Endothelial cell (in vitro differentiated cells): ENCODE data around the gene GOLGA6L2. TPM values are rescaled to one million over a fixed set of nuclear protein-coding genes. Genes with fewer than 3 reads are reported as not detected.
"Not testable (repeated sequence)": the region's sequence is repeated elsewhere in the genome, so short reads cannot be mapped to it uniquely, and the experiment has no call there.

Source experiments
- DNase-seq: peaks from one replicate; pipeline ENCODE4 v3.0.0; 2021; ENCODE audit warnings: low spot score
- H3K27ac Mint-ChIP-seq: one replicate; pipeline ENCODE4 v1.8.0; 2021; ENCODE audit warnings: mixed read lengths, inconsistent platforms; ENCODE audit not compliant: unreplicated experiment
- H3K27me3 Mint-ChIP-seq: one replicate; pipeline ENCODE4 v1.8.0; 2021; ENCODE audit warnings: mild to moderate bottlenecking, moderate library complexity, mixed read lengths, inconsistent platforms; ENCODE audit not compliant: unreplicated experiment
- H3K36me3 Mint-ChIP-seq: one replicate; pipeline ENCODE4 v1.8.0; 2021; ENCODE audit warnings: mild to moderate bottlenecking, low read depth, mixed read lengths, inconsistent platforms; ENCODE audit not compliant: unreplicated experiment
- H3K4me1 Mint-ChIP-seq: one replicate; pipeline ENCODE4 v1.8.0; 2021; ENCODE audit warnings: mild to moderate bottlenecking, mixed read lengths, inconsistent platforms; ENCODE audit not compliant: unreplicated experiment
- H3K4me3 Mint-ChIP-seq: one replicate; pipeline ENCODE4 v1.8.0; 2021; ENCODE audit warnings: mild to moderate bottlenecking, mixed read lengths, inconsistent platforms; ENCODE audit not compliant: unreplicated experiment
- H3K9me3 Mint-ChIP-seq: one replicate; pipeline ENCODE4 v1.8.0; 2021; ENCODE audit warnings: mixed read lengths, inconsistent platforms; ENCODE audit not compliant: unreplicated experiment
- total RNA-seq: library from RNA; stranded (reverse); fragmentation: NEBNext Ultra II Directional; extraction: Animal tissue kit (Norgen Biotek cat#: 25700); gene quantifications from one replicate; pipeline ENCODE4 v1.2.1, GENCODE V29; 2021; ENCODE audit not compliant: unreplicated experiment
- TF ChIP-seq, protein P1 (sequence below): fragments of 200-600 bp; sonication (generic); IDR thresholded peaks from one replicate; pipeline ENCODE4 v1.5.0; 2021; ENCODE audit warnings: antibody characterized with exemption; ENCODE audit not compliant: unreplicated experiment

GOLGA6L2 gene
- total RNA-seq, 1 donor from 2014 or later: not detected

DNA sequence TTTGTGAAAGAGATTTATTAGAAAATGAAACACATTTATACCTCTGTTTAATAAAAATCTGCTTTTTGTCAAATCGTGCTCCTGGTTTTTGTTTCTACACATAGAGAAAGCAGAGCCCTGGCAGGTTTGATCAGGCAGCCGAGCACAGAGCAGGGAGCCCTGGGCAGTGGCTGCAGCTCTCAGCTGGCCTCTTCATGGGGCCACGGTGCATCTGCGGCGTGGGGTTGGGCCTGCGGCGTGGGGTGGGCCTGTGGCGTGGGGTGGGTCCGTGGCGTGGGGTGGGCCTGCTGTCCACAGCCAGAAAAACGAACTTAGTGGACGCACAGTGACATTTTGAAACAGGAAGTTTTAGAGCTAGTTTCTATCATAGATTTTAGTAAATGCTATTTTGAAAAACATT, 10.6 kb downstream of the GOLGA6L2 start:
- Mint-ChIP-seq H3K4me1 (no peaks in the 10 kb centered on the region), H3K4me3 (no peak overlapping the region), H3K27ac (no peak overlapping the region), H3K36me3 (no peaks in the 10 kb centered on the region), H3K9me3 (no peaks in the 10 kb centered on the region), H3K27me3 (no peaks in the 10 kb centered on the region)
- no peak for DNase-seq
- TF ChIP-seq, protein P1, sequence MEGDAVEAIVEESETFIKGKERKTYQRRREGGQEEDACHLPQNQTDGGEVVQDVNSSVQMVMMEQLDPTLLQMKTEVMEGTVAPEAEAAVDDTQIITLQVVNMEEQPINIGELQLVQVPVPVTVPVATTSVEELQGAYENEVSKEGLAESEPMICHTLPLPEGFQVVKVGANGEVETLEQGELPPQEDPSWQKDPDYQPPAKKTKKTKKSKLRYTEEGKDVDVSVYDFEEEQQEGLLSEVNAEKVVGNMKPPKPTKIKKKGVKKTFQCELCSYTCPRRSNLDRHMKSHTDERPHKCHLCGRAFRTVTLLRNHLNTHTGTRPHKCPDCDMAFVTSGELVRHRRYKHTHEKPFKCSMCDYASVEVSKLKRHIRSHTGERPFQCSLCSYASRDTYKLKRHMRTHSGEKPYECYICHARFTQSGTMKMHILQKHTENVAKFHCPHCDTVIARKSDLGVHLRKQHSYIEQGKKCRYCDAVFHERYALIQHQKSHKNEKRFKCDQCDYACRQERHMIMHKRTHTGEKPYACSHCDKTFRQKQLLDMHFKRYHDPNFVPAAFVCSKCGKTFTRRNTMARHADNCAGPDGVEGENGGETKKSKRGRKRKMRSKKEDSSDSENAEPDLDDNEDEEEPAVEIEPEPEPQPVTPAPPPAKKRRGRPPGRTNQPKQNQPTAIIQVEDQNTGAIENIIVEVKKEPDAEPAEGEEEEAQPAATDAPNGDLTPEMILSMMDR: no peak

DNA sequence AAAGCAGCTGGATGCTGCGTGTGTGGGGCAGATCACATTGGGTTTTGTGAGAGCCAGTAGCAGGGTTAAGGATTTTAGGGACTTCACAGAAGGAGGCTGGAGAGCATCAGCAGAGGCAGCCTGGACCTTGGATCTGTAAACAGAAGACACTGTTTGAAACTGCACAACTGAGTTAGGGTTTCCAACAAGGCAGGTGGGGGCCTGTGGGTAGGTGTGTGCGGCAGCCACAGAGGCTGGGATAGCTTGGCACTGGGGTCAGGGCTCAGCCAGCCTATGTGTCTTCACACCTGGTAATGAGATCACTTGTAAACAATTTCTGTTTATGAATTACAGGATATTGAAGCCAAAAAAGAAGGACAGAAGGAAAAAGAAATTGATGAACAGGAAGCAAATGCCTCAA, 12.3 kb downstream of the GOLGA6L2 start:
- not testable (repeated sequence) for DNase-seq, H3K9me3 Mint-ChIP-seq, H3K27me3 Mint-ChIP-seq, H3K4me3 Mint-ChIP-seq, H3K27ac Mint-ChIP-seq, H3K4me1 Mint-ChIP-seq, H3K36me3 Mint-ChIP-seq

- not testable (repeated sequence) for H3K4me1 Mint-ChIP-seq, DNase-seq, H3K4me3 Mint-ChIP-seq, H3K36me3 Mint-ChIP-seq, H3K9me3 Mint-ChIP-seq, H3K27me3 Mint-ChIP-seq, H3K27ac Mint-ChIP-seq
Measured at GRCh38 chr15:23425327-23425726, 21.7 kb downstream of the GOLGA6L2 start.

DNA sequence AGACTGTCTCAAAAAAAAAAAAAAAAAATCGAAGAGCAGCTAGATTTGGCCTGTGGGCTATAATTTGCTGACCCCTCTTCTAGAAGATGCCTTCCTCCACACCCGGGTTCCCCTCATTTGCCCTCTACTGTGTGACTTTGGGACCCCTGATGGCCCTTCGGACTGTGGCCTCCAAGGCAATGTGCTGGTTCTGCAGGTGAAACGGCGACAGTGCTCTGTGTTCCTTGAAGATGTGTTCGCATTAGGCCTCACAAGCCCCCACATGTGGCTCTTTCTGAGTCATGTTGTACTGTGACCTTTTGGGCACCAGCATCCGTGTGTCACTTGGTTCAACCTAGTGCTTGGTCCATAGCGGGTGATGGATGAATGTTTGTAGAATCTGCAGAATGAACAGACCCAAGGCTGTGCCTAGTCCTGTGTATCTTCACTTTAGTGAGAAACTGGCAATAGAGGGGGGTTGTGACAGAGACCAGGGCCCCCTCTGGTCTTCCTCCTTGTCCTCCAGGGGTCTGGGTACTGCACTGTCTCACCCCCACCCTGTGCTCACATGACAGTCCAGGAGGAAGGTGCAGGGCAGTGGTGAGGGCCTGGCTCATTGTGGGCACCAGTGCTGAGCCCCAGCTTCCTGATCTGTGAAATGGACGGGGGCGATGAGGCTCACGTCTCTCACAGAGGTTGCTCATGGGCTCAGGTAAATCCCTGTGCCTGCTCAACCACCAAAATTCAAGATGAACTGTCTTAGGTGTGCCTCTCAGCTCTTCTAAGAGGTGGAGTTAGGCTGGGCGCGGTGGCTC, 22.7 kb downstream of the GOLGA6L2 start:
- H3K4me3 Mint-ChIP-seq: no peak overlapping the region
- no peaks in the 10 kb centered on the region for H3K4me1 Mint-ChIP-seq
- no peaks in the 10 kb centered on the region for H3K36me3 Mint-ChIP-seq
- H3K27ac Mint-ChIP-seq: no peak overlapping the region
- H3K27me3 Mint-ChIP-seq: no peaks in the 10 kb centered on the region
- TF ChIP-seq, protein P1: no peak
- DNase-seq: no peak
- H3K9me3 Mint-ChIP-seq: no peaks in the 10 kb centered on the region

DNA sequence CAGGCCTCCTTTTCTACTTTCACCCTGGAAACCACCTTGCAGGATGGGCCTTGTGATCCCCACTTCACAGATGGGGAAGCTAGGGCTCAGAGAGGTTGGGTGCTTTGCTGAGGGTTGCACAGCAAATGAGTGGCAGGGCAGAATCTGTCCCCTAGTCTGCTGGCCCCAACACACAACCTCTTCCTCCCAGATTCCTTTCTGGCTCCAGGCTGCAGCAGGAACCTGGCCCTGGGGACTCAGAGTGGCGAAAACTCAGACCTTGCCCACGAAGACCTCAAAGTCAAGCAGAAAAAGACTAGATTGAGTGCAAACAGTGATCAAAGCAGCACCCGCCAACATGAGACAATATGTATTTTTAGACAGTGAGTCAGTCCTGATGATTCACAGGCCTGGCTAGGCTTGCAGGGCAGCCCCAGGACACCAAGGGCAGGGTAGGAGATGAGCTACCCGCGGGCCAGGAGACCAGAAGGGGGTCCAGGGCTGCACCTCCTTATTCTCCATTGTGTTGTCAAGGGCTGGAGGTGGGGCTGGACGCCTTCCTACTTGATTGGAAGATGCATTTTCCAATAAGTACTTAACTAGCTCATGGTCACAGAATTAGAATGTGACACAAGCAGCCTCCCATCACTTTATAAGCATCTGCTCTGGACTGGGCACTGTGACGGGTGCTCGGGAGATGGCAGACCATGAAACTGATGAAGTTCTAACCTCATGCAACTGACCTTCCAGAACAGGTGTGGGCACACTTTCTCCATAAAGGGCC, 23.9 kb downstream of the GOLGA6L2 start:
- no peaks in the 10 kb centered on the region for H3K4me1 Mint-ChIP-seq
- no peaks in the 10 kb centered on the region for H3K9me3 Mint-ChIP-seq
- no peak overlapping the region for H3K4me3 Mint-ChIP-seq
- H3K27me3 Mint-ChIP-seq: no peaks in the 10 kb centered on the region
- DNase-seq: no peak
- TF ChIP-seq, protein P1: no peak
- H3K27ac Mint-ChIP-seq: no peak overlapping the region
- no peaks in the 10 kb centered on the region for H3K36me3 Mint-ChIP-seq
